Calu3 (cell line): Measurements from ENCODE around the gene PANX3. TPM values are rescaled to one million over a fixed set of nuclear protein-coding genes. Genes with fewer than 3 reads are reported as not detected.

Experiments
- Bru-seq: library from RNA; stranded (reverse); fragments of 400-500 nt; gene quantifications from one replicate; lab custom pipeline; 2021; lab: Mats Ljungman, UMichigan
- BruChase-seq, 2 experiments: library from RNA; stranded (reverse); fragments of 400-500 nt; gene quantifications; one replicate each; lab custom pipeline; 2021; lab: Mats Ljungman, UMichigan
- BruUV-seq: library from RNA; stranded (reverse); fragments of 400-500 nt; replicated peaks from 2 replicates; lab custom pipeline; 2021; lab: Mats Ljungman, UMichigan
- CTCF ChIA-PET: fragments of 300-600 bp; sonication (Branson Sonifier 250); formaldehyde crosslinking; loops from one replicate; lab custom pipeline; 2022; ENCODE audit warnings: antibody characterized with exemption; lab: Charles Lee
- DNase-seq: peaks from one replicate; pipeline ENCODE4 v3.0.0; 2022
- H3K27ac Mint-ChIP-seq: one replicate; pipeline ENCODE4 v1.8.0; 2022; ENCODE audit warnings: mixed read lengths; ENCODE audit not compliant: unreplicated experiment
- H3K27me3 Mint-ChIP-seq: one replicate; pipeline ENCODE4 v1.8.0; 2022; ENCODE audit warnings: mixed read lengths; ENCODE audit not compliant: unreplicated experiment
- H3K36me3 Mint-ChIP-seq: one replicate; pipeline ENCODE4 v1.8.0; 2022; ENCODE audit warnings: mild to moderate bottlenecking, moderate library complexity, mixed read lengths; ENCODE audit not compliant: insufficient read depth, unreplicated experiment
- H3K4me1 Mint-ChIP-seq: one replicate; pipeline ENCODE4 v1.8.0; 2022; ENCODE audit warnings: mild to moderate bottlenecking, low read depth, mixed read lengths; ENCODE audit not compliant: unreplicated experiment
- H3K4me3 Mint-ChIP-seq: one replicate; pipeline ENCODE4 v1.8.0; 2022; ENCODE audit warnings: mild to moderate bottlenecking, low read depth, moderate library complexity, mixed read lengths; ENCODE audit not compliant: unreplicated experiment
- H3K9me3 Mint-ChIP-seq: one replicate; pipeline ENCODE4 v1.8.0; 2022; ENCODE audit warnings: low read depth, mixed read lengths; ENCODE audit not compliant: unreplicated experiment
- intact Hi-C: fragments of 100-400 bp; cut with micrococcal nuclease; formaldehyde crosslinking; loops from one replicate; pipeline ENCODE4 v1.10.0; 2022; ENCODE audit not compliant: unreplicated experiment
- long read RNA-seq: library from polyadenylated mRNA; stranded (forward); transcript quantifications from one replicate; pipeline ENCODE4 v2.0.0, GENCODE V29; 2022
- total RNA-seq: library from RNA; stranded (reverse); gene quantifications from 2 replicates; pipeline ENCODE4 v1.2.3, GENCODE V29; 2022
- TF ChIP-seq, protein P1 (sequence below): fragments of 200-600 bp; IDR thresholded peaks from one replicate; pipeline ENCODE4 v1.8.0; 2022; ENCODE audit warnings: antibody characterized with exemption; ENCODE audit not compliant: unreplicated experiment

The PANX3 gene
- total RNA-seq: not detected in 2 replicates
- not detected for Bru-seq, nascent RNA
- not detected for BruChase-seq, experiment 1, labeled RNA remaining after a 6-hour chase
- not detected for BruChase-seq, experiment 2, labeled RNA remaining after a 2-hour chase
- long read RNA-seq: 0 reads

- CTCF ChIA-PET: no interaction called here
- H3K36me3 Mint-ChIP-seq: no peaks in the 10 kb centered on the region
- TF ChIP-seq, protein P1, sequence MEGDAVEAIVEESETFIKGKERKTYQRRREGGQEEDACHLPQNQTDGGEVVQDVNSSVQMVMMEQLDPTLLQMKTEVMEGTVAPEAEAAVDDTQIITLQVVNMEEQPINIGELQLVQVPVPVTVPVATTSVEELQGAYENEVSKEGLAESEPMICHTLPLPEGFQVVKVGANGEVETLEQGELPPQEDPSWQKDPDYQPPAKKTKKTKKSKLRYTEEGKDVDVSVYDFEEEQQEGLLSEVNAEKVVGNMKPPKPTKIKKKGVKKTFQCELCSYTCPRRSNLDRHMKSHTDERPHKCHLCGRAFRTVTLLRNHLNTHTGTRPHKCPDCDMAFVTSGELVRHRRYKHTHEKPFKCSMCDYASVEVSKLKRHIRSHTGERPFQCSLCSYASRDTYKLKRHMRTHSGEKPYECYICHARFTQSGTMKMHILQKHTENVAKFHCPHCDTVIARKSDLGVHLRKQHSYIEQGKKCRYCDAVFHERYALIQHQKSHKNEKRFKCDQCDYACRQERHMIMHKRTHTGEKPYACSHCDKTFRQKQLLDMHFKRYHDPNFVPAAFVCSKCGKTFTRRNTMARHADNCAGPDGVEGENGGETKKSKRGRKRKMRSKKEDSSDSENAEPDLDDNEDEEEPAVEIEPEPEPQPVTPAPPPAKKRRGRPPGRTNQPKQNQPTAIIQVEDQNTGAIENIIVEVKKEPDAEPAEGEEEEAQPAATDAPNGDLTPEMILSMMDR: no peak
- H3K4me3 Mint-ChIP-seq: no peak within 1 kb of the TSS
- no TSS peak for BruUV-seq
- peaks cover 2% of the 10 kb centered on the region for H3K9me3 Mint-ChIP-seq
- intact Hi-C loops: no loop called here
- H3K4me1 Mint-ChIP-seq: no peaks in the 10 kb centered on the region
- DNase-seq: no peak
- peaks cover 22% of the 10 kb centered on the region for H3K27me3 Mint-ChIP-seq
- H3K27ac Mint-ChIP-seq: no peak within 1 kb of the TSS
Observed at GRCh38 chr11:124611064-124611463, at the start of gene PANX3. Gene PANX3, plus strand, starts transcription at chr11:124611428. Its CDS starts 129 bp downstream, at chr11:124611557.

GRCh38 chr11:124569697-124570096 lies 41.5 kb upstream of the PANX3 start, which contains the start of gene OR8A1:
Gene OR8A1, plus strand, starts transcription at chr11:124569997. Its CDS starts 123 bp downstream, at chr11:124570120.
- Mint-ChIP-seq H3K4me1 (no peaks in the 10 kb centered on the region), H3K36me3 (no peaks in the 10 kb centered on the region), H3K27me3 (peaks cover 18% of the 10 kb centered on the region), H3K4me3 (no peak within 1 kb of the TSS), H3K27ac (no peak within 1 kb of the TSS), H3K9me3 (no peaks in the 10 kb centered on the region)
- intact Hi-C loops: no loop called here
- no TSS peak for BruUV-seq
- CTCF ChIA-PET: no interaction called here
- TF ChIP-seq, protein P1: no peak
- no peak for DNase-seq

- CTCF ChIA-PET: no interaction called here
- Mint-ChIP-seq H3K27me3 (peaks cover 18% of the 10 kb centered on the region), H3K4me1 (no peaks in the 10 kb centered on the region), H3K4me3 (no peak overlapping the region), H3K27ac (no peak overlapping the region), H3K9me3 (no peaks in the 10 kb centered on the region), H3K36me3 (no peaks in the 10 kb centered on the region)
- no TSS peak for BruUV-seq
- intact Hi-C loops: no loop called here
- no peak for DNase-seq
- TF ChIP-seq, protein P1: no peak
Observed at GRCh38 chr11:124570160-124570559, 41.1 kb upstream of the PANX3 start.

DNA sequence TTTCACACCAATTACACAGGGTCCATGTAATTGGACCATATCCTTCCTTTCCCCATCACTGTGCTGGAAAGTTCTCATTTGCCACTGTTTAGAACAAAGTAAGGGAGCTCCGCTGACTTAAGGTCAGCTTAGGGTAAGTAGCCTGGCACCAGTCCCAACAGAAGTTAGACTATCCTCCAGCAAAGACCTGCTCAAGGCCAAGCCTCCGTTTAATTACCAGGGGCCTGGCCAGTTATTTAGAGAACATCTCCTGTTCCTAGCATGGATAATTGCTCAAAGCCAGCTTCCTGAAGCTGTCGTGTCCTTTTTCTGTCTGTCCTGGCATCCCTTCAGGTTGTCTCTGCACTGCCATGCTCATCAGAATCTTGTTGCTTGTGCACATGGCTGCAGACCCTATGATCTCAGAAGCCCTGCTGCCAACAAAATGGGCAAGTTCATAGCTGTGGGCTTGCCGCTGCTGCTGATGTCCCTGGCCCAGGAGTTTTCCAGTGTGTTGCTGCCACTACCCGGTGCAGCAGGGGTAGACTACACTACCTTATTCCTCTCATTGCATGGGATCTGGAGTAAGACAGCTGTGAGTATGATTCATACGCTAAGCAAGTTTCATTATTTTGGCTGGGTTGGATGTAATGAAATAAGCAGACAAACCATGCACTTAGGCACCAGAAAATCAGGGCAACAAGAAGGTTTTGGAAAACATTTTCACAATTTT lies 33.4 kb upstream of the PANX3 start:
- no TSS peak for BruUV-seq
- no peaks in the 10 kb centered on the region for H3K9me3 Mint-ChIP-seq
- CTCF ChIA-PET: no interaction called here

More for the DNA sequence above, 33.4 kb upstream of the PANX3 start:
- TF ChIP-seq, protein P1: no peak
- no peak for DNase-seq
- Mint-ChIP-seq H3K27ac (no peak overlapping the region), H3K4me3 (no peak overlapping the region), H3K4me1 (no peaks in the 10 kb centered on the region), H3K36me3 (no peaks in the 10 kb centered on the region), H3K27me3 (peaks cover under 1% of the 10 kb centered on the region)
- intact Hi-C loops: no loop called here
